Type B pancreatic cell (in vitro differentiated cells): Measurements from ENCODE around the gene ATP5F1B. TPM values are rescaled to one million over a fixed set of nuclear protein-coding genes. Genes with fewer than 3 reads are reported as not detected.

Experiments
- DNase-seq: peaks from one replicate; pipeline ENCODE4 v3.0.0; 2021; ENCODE audit warnings: mixed read lengths; ENCODE audit not compliant: unreplicated experiment; ENCODE audit errors: extremely low spot score
- H3K27ac Mint-ChIP-seq: 2 replicates; pipeline ENCODE4 v1.8.0; 2021; ENCODE audit warnings: mild to moderate bottlenecking, mixed read lengths
- H3K27me3 Mint-ChIP-seq: 2 replicates; pipeline ENCODE4 v1.8.0; 2021; ENCODE audit warnings: mixed read lengths
- H3K36me3 Mint-ChIP-seq: 2 replicates; pipeline ENCODE4 v1.8.0; 2021; ENCODE audit warnings: mixed read lengths
- H3K4me1 Mint-ChIP-seq: one replicate; pipeline ENCODE4 v1.8.0; 2021; ENCODE audit warnings: mixed read lengths; ENCODE audit not compliant: unreplicated experiment
- H3K4me3 Mint-ChIP-seq: 2 replicates; pipeline ENCODE4 v1.8.0; 2021; ENCODE audit warnings: mild to moderate bottlenecking, mixed read lengths
- H3K9me3 Mint-ChIP-seq: 2 replicates; pipeline ENCODE4 v1.8.0; 2021; ENCODE audit warnings: mixed read lengths
- total RNA-seq: library from RNA; stranded (reverse); gene quantifications from 2 replicates; pipeline ENCODE4 v1.2.1, GENCODE V29; 2021; ENCODE audit warnings: low replicate concordance
- TF ChIP-seq, protein P1 (sequence below): fragments of 200-600 bp; sonication (generic); conservative IDR thresholded peaks from 2 replicates; pipeline ENCODE4 v1.5.0; 2021; ENCODE audit warnings: antibody characterized with exemption, mild to moderate bottlenecking

The ATP5F1B gene
- total RNA-seq, 1 donor from 2014 or later = 692 TPM

DNA sequence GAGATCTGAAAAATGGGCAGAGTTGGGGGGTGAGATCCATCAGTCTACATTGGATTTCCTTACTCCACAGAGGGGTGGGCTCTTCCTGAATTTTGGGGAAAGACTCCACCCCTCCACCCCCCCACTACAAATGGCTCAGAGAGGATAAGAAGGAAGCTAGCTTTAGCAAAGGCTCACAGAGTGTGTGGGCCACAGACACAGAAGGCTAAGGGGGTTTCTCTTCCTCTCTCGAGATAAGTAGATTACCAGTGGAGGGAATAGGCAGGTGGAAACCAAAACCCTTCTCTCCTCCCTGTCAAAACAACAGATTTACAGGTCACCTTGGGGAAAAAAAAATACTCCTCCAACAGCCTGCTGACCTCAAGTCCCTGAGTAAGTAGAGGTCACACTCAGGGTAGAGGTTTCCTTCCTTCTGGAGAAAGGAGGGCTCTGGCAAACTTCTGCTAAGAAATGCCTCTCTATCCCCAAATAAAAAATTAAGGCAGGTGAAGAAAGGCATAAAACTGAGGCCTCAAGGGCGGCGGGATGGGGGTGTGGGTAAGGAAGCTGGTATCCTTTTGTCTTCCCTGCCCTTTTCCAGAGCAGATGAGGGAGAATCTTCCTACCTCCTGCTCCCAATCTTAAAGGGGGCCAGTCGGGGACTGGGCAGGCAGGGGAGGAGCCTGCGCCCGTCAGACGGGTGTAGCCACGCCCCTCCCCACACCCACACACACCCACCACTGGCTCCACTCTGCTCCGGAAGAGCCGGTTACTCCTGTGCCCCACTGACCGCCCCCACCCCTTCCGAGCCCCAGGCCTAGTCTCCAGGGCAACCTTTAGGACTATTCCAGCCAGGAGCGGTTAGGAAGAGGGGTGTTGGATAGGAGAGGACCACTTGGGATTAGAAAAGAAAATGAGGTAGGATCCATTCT, 13.7 kb downstream of the ATP5F1B start:
- Mint-ChIP-seq H3K4me3 (peak overlapping the region; percentile 99), H3K4me1 (peaks cover 54% of the 10 kb centered on the region), H3K36me3 (peaks cover 8% of the 10 kb centered on the region), H3K27me3 (no peaks in the 10 kb centered on the region), H3K9me3 (no peaks in the 10 kb centered on the region), H3K27ac (peak overlapping the region; percentile 100)
- no peak for DNase-seq
- TF ChIP-seq, protein P1, sequence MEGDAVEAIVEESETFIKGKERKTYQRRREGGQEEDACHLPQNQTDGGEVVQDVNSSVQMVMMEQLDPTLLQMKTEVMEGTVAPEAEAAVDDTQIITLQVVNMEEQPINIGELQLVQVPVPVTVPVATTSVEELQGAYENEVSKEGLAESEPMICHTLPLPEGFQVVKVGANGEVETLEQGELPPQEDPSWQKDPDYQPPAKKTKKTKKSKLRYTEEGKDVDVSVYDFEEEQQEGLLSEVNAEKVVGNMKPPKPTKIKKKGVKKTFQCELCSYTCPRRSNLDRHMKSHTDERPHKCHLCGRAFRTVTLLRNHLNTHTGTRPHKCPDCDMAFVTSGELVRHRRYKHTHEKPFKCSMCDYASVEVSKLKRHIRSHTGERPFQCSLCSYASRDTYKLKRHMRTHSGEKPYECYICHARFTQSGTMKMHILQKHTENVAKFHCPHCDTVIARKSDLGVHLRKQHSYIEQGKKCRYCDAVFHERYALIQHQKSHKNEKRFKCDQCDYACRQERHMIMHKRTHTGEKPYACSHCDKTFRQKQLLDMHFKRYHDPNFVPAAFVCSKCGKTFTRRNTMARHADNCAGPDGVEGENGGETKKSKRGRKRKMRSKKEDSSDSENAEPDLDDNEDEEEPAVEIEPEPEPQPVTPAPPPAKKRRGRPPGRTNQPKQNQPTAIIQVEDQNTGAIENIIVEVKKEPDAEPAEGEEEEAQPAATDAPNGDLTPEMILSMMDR = no peak

DNA sequence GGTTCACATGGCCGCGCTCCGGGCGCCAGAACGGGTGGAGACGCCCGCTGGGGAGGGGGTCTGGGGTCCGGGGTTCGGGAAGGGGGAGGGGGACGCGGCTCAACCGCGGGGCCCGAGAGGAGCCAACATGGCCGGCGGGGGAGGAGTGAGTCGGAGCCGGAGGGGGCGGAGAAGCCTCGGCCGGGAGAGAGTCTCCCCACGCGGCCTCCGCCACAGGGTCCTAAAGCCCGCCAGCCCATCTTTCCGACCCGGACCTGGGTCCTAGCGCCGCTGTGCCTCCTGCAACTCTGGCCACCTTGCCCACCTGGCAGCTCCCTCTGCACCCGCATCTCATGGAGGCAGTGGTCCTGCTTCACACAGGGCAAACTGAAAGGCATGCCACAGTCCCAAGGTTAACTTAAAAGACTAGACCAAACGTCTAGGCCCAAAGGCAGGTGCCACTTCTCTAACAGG, 15.6 kb downstream of the ATP5F1B start, which contains the start of gene BAZ2A:
Gene BAZ2A (minus strand): TSS at position 147 of the 453 bp plus-strand sequence. CDS start 12,796 bp downstream, outside the sequence.
- TF ChIP-seq, protein P1 = no peak
- Mint-ChIP-seq H3K4me3 (peak within 1 kb of the TSS; percentile 87), H3K27ac (peak within 1 kb of the TSS; percentile 100), H3K27me3 (no peaks in the 10 kb centered on the region), H3K4me1 (peaks cover 44% of the 10 kb centered on the region), H3K36me3 (peaks cover 8% of the 10 kb centered on the region), H3K9me3 (no peaks in the 10 kb centered on the region)
- DNase-seq = peak; percentile 88

DNA sequence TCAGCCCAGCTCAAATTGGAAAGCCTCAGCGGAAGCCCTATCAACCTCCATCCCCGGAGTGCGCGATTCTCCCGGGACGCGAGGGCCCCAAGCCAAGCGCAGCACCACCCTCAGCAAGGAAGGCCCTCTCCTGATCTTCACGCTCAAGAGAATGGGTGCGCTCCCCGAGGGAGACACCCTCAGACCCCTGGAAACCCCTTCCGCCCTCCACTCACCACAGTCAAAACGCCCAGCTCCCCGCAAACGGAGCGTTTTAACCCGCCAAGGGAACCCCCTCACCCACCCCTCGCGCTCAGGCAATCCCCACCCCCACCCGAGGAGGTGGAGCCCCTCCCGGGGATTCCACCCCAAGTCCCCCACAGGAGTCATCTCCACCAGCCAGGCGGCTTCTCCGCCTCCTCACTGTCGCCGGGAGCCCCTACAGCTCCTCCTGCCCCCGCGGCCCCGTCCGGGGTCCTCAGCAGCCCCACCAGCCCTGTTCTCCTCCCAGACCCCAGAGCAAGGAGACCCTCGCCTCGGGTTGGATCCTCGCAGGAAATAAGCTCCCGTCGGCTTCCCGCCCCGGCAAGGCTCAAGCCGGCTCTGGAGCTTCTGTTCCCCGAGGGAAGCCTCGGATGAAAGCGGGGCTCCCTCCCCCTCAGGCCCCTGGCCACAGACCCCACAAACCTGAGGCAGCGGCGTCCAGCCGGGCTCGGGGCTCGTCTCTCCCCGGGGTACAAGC, 16.2 kb downstream of the ATP5F1B start:
- H3K4me1 Mint-ChIP-seq = peaks cover 41% of the 10 kb centered on the region
- TF ChIP-seq, protein P1 = no peak
- no peak for DNase-seq
- H3K4me3 Mint-ChIP-seq = peak overlapping the region; percentile 87
- no peaks in the 10 kb centered on the region for H3K9me3 Mint-ChIP-seq
- H3K27ac Mint-ChIP-seq = peak overlapping the region; percentile 100
- no peaks in the 10 kb centered on the region for H3K27me3 Mint-ChIP-seq
- peaks cover 8% of the 10 kb centered on the region for H3K36me3 Mint-ChIP-seq

DNA sequence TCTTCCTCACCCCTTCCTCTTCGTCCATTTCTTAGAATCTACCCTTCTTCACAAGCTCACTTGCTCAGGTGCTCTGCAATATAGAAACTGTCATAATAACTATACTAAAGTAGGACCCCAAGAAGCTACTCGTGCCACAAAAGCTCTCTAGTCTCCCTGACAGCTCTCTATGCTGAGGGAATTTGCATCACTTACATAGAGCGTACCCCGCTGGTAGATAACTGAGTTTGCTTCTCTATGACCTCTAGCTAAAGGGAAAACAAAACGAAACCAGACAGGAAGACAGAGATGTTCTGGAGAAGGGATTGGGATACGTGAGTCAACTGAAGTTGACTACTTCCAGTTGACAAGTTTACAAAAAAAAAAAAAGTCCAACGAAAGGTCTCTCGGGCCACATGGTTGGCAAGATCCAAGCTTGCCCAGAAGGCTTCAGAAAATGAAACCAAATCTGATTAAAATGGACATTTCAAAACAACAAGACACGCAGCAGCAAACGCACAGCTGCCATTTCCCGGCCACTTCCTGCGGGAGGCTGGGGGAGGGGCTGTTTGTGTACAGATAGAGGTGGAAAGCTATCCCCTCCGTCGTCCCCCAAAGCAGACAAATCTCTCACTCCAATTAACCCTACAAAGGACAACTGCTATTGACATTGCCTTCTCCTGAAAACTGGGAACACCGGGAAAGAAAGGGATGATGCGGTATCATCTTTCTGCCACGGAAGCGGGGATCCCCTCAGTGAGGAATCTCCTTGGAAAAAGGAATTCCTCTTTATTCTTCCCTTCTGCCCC, 16.9 kb downstream of the ATP5F1B start:
- Mint-ChIP-seq H3K27me3 (no peaks in the 10 kb centered on the region), H3K4me3 (peak overlapping the region; percentile 87), H3K9me3 (no peaks in the 10 kb centered on the region), H3K27ac (peak overlapping the region; percentile 71), H3K4me1 (peaks cover 42% of the 10 kb centered on the region), H3K36me3 (peaks cover 12% of the 10 kb centered on the region)
- TF ChIP-seq, protein P1 = no peak
- no peak for DNase-seq

DNA sequence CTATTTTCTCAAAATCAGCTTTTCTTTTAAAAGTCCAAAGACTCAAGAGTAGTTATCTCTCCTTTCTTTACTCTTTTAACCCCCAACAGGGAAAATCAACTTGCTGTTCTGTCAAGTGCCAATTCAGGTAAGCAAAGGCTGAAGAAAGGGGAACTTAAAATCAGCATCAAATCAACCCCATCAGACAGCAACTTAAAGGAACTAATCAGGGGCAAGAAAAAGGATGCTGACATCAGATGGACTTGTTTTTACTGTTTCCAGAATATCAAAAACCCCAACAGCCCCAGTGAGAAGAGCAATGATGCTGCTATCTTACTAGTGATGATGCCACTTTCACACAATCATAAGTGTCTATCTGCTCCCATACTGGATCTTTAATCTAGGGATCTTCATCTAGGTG, 19.1 kb downstream of the ATP5F1B start:
- Mint-ChIP-seq H3K27me3 (no peaks in the 10 kb centered on the region), H3K4me3 (no peak overlapping the region), H3K27ac (no peak overlapping the region), H3K9me3 (no peaks in the 10 kb centered on the region), H3K4me1 (peaks cover 37% of the 10 kb centered on the region), H3K36me3 (peaks cover 19% of the 10 kb centered on the region)
- no peak for DNase-seq
- TF ChIP-seq, protein P1 = no peak
